Astrocyte (in vitro differentiated cells and primary cell): ENCODE measurements around the gene CCDC87. TPM values are rescaled to one million over a fixed set of nuclear protein-coding genes. Genes with fewer than 3 reads are reported as not detected.
A peak's percentile ranks its signal among the peaks of the same experiment; 100 is the strongest.

Source experiments
- DNase-seq: peaks from one replicate; pipeline ENCODE4 v3.0.0-alpha.2; 2010; ENCODE audit warnings: low read depth
- FAIRE-seq: peaks from 2 replicates; lab custom pipeline; 2011; peaks lifted over from hg19 to GRCh38; lab: Jason Lieb, UNC
- H2AFZ ChIP-seq: 2 replicates; pipeline ENCODE4 v1.6.0; 2012; ENCODE audit warnings: low read depth, low read length, inconsistent platforms
- H3K27ac ChIP-seq: 2 replicates; pipeline ENCODE4 v1.5.1; 2011; ENCODE audit warnings: low read depth, low read length, inconsistent platforms
- H3K27me3 ChIP-seq: 2 replicates; pipeline ENCODE4 v1.6.0; 2011; ENCODE audit warnings: low read length, inconsistent platforms; ENCODE audit not compliant: insufficient read depth
- H3K36me3 ChIP-seq: 2 replicates; pipeline ENCODE4 v1.5.1; 2011; ENCODE audit warnings: low read length, inconsistent platforms; ENCODE audit not compliant: insufficient read depth
- H3K4me1 ChIP-seq: 2 replicates; pipeline ENCODE4 v1.5.1; 2011; ENCODE audit warnings: low read length, inconsistent platforms; ENCODE audit not compliant: insufficient read depth
- H3K4me2 ChIP-seq: 2 replicates; pipeline ENCODE4 v1.6.0; 2012; ENCODE audit warnings: low read length, inconsistent platforms
- H3K4me3 ChIP-seq: 2 replicates; pipeline ENCODE4 v1.5.1; 2011; ENCODE audit warnings: low read depth, mild to moderate bottlenecking, low read length, inconsistent platforms; ENCODE audit not compliant: insufficient read depth
- H3K79me2 ChIP-seq: 2 replicates; pipeline ENCODE4 v1.6.0; 2012; ENCODE audit warnings: mild to moderate bottlenecking, low read length, inconsistent platforms; ENCODE audit not compliant: insufficient read depth
- H3K9ac ChIP-seq: 2 replicates; pipeline ENCODE4 v1.6.0; 2012; ENCODE audit warnings: mild to moderate bottlenecking, low read length, inconsistent platforms
- H3K9me3 ChIP-seq: 2 replicates; pipeline ENCODE4 v1.5.1; 2012; ENCODE audit warnings: low read depth, mild to moderate bottlenecking, low read length, inconsistent platforms; ENCODE audit not compliant: insufficient read depth
- H4K20me1 ChIP-seq: 2 replicates; pipeline ENCODE4 v1.6.0; 2012; ENCODE audit warnings: low read length, inconsistent platforms; ENCODE audit not compliant: insufficient read depth
- H3K27ac Mint-ChIP-seq: one replicate; pipeline ENCODE4 v1.8.0; 2021; ENCODE audit warnings: mild to moderate bottlenecking, mixed read lengths; ENCODE audit not compliant: unreplicated experiment
- H3K27me3 Mint-ChIP-seq: one replicate; pipeline ENCODE4 v1.8.0; 2021; ENCODE audit warnings: low read depth, mixed read lengths; ENCODE audit not compliant: unreplicated experiment
- H3K36me3 Mint-ChIP-seq: one replicate; pipeline ENCODE4 v1.8.0; 2021; ENCODE audit warnings: low read depth, mixed read lengths; ENCODE audit not compliant: unreplicated experiment
- H3K4me1 Mint-ChIP-seq: one replicate; pipeline ENCODE4 v1.8.0; 2021; ENCODE audit warnings: low read depth, mixed read lengths; ENCODE audit not compliant: unreplicated experiment
- H3K4me3 Mint-ChIP-seq: one replicate; pipeline ENCODE4 v1.8.0; 2021; ENCODE audit warnings: mild to moderate bottlenecking, moderate library complexity, mixed read lengths; ENCODE audit not compliant: unreplicated experiment
- H3K9me3 Mint-ChIP-seq: one replicate; pipeline ENCODE4 v1.8.0; 2021; ENCODE audit warnings: mild to moderate bottlenecking, mixed read lengths; ENCODE audit not compliant: unreplicated experiment
- EZH2 ChIP-seq: IDR thresholded peaks from 2 replicates; pipeline ENCODE4 v1.6.1; 2012; ENCODE audit warnings: mild to moderate bottlenecking, low read length, inconsistent platforms; ENCODE audit not compliant: insufficient read depth
- total RNA-seq: library from RNA; stranded (reverse); gene quantifications from 2 replicates; pipeline ENCODE4 v1.2.1, GENCODE V29; 2021
- TF ChIP-seq, protein P1 (sequence below): IDR thresholded peaks from 2 replicates; pipeline ENCODE4 v1.5.1; 2011; ENCODE audit warnings: low read depth, mild to moderate bottlenecking, inconsistent platforms, low read length, moderate library complexity; ENCODE audit not compliant: insufficient read depth

The CCDC87 gene
- total RNA-seq, 1 donor from 2014 or later: 0.34 TPM

DNA sequence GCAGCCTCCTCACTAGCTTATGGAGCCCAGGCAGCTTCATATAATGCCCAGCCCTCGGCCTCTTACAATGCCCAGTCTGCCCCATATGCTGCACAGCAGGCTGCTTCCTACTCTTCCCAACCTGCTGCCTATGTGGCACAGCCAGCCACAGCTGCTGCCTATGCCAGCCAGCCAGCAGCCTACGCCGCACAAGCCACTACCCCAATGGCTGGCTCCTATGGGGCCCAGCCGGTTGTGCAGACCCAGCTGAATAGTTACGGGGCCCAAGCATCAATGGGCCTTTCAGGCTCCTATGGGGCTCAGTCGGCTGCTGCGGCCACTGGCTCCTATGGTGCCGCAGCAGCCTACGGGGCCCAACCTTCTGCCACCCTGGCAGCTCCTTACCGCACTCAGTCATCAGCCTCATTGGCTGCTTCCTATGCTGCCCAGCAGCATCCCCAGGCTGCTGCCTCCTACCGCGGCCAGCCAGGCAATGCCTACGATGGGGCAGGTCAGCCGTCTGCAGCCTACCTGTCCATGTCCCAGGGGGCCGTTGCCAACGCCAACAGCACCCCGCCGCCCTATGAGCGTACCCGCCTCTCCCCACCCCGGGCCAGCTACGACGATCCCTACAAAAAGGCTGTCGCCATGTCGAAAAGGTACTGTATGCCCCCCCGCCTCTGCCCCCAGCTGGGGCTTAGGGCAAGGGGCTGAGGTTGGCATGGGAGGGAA is 32.3 kb upstream of the CCDC87 start:
- Histone ChIP-seq H3K9me3 (no peaks in the 10 kb centered on the region), H3K4me3 (no peak overlapping the region), H3K27me3 (no peaks in the 10 kb centered on the region), H3K4me2 (no peak overlapping the region), H2AFZ (no peak overlapping the region), H3K4me1 (no peaks in the 10 kb centered on the region), H4K20me1 (peaks cover 100% of the 10 kb centered on the region), H3K79me2 (peaks cover 100% of the 10 kb centered on the region), H3K9ac (no peak overlapping the region), H3K36me3 (peaks cover 54% of the 10 kb centered on the region), H3K27ac (no peak overlapping the region)
- no peaks in the 10 kb centered on the region for H3K9me3 Mint-ChIP-seq
- H3K27ac Mint-ChIP-seq: peak overlapping the region; percentile 12
- H3K4me3 Mint-ChIP-seq: no peak overlapping the region
- H3K4me1 Mint-ChIP-seq: peaks cover 28% of the 10 kb centered on the region
- FAIRE-seq (no peak), DNase-seq (no peak)
- no peaks in the 10 kb centered on the region for H3K27me3 Mint-ChIP-seq
- H3K36me3 Mint-ChIP-seq: peaks cover 35% of the 10 kb centered on the region
- TF ChIP-seq, protein P1, sequence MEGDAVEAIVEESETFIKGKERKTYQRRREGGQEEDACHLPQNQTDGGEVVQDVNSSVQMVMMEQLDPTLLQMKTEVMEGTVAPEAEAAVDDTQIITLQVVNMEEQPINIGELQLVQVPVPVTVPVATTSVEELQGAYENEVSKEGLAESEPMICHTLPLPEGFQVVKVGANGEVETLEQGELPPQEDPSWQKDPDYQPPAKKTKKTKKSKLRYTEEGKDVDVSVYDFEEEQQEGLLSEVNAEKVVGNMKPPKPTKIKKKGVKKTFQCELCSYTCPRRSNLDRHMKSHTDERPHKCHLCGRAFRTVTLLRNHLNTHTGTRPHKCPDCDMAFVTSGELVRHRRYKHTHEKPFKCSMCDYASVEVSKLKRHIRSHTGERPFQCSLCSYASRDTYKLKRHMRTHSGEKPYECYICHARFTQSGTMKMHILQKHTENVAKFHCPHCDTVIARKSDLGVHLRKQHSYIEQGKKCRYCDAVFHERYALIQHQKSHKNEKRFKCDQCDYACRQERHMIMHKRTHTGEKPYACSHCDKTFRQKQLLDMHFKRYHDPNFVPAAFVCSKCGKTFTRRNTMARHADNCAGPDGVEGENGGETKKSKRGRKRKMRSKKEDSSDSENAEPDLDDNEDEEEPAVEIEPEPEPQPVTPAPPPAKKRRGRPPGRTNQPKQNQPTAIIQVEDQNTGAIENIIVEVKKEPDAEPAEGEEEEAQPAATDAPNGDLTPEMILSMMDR: no peak
- TF ChIP-seq EZH2: no peak

DNA sequence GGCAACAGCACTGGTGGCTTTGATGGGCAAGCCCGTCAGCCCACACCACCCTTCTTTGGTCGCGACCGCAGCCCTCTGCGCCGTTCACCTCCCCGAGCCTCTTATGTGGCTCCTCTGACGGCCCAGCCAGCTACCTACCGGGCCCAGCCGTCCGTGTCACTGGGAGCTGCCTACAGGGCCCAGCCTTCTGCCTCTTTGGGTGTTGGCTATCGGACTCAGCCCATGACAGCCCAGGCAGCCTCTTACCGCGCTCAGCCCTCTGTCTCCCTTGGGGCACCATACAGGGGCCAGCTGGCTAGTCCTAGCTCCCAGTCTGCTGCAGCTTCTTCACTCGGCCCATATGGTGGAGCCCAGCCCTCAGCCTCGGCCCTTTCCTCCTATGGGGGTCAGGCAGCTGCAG is 31.6 kb upstream of the CCDC87 start:
- Mint-ChIP-seq H3K4me1 (peaks cover 28% of the 10 kb centered on the region), H3K36me3 (peaks cover 33% of the 10 kb centered on the region), H3K9me3 (no peaks in the 10 kb centered on the region), H3K27me3 (no peaks in the 10 kb centered on the region), H3K4me3 (no peak overlapping the region), H3K27ac (no peak overlapping the region)
- DNase-seq (no peak), FAIRE-seq (no peak)
- Histone ChIP-seq H3K36me3 (peaks cover 53% of the 10 kb centered on the region), H3K4me3 (no peak overlapping the region), H3K27me3 (no peaks in the 10 kb centered on the region), H3K4me1 (peaks cover 4% of the 10 kb centered on the region), H3K79me2 (peaks cover 99% of the 10 kb centered on the region), H2AFZ (no peak overlapping the region), H3K4me2 (no peak overlapping the region), H4K20me1 (peaks cover 99% of the 10 kb centered on the region), H3K27ac (no peak overlapping the region), H3K9ac (no peak overlapping the region), H3K9me3 (no peaks in the 10 kb centered on the region)
- TF ChIP-seq, protein P1: no peak
- no peak for TF ChIP-seq EZH2

DNA sequence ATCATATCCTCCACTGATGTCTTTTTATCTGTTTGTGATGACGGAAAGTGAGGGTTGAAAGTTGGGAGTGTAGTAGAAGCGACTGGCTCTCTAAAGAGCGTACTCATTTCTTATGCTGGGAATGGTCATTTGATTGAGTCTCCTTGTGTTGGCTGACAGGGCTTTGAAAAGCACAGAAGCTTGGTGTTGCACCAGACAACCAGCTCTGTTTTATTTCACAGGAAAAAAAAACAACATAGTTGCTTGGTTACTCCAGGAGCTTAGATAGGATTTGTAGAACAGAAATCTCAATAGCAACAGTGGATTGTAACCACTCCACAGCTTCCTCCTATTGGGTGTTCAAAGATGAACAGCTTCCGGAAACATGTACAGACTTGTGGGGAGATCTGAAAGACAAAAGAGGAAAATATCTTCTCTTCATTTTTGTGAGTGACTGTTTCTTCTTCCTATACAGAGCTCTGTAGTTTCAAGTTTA is 26.3 kb upstream of the CCDC87 start:
- Mint-ChIP-seq H3K4me1 (peaks cover 38% of the 10 kb centered on the region), H3K36me3 (peaks cover 12% of the 10 kb centered on the region), H3K4me3 (peak overlapping the region; percentile 97), H3K9me3 (no peaks in the 10 kb centered on the region), H3K27ac (peak overlapping the region; percentile 74), H3K27me3 (no peaks in the 10 kb centered on the region)
- H3K4me3 ChIP-seq: peak overlapping the region; percentile 90
- H3K27ac ChIP-seq: peak overlapping the region; percentile 33
- H3K9me3 ChIP-seq: no peaks in the 10 kb centered on the region
- peaks cover 13% of the 10 kb centered on the region for H3K4me1 ChIP-seq
- TF ChIP-seq, protein P1: no peak
- TF ChIP-seq EZH2: no peak
- no peak overlapping the region for H2AFZ ChIP-seq
- DNase-seq (peak; percentile 71), FAIRE-seq (no peak)
- H3K9ac ChIP-seq: peak overlapping the region; percentile 94
- peak overlapping the region; percentile 92 for H3K4me2 ChIP-seq
- peaks cover 81% of the 10 kb centered on the region for H3K79me2 ChIP-seq
- peaks cover 73% of the 10 kb centered on the region for H4K20me1 ChIP-seq
- peaks cover 18% of the 10 kb centered on the region for H3K36me3 ChIP-seq
- no peaks in the 10 kb centered on the region for H3K27me3 ChIP-seq
